Mucosa of descending colon (tissue), 3 donors: ENCODE results near the gene OBP2B. TPM values are rescaled to one million over a fixed set of nuclear protein-coding genes. Genes with fewer than 3 reads are reported as not detected.
A peak's percentile ranks its signal among the peaks of the same experiment; 100 is the strongest.
"Not testable (repeated sequence)": the region's sequence is repeated elsewhere in the genome, so short reads cannot be mapped to it uniquely, and the experiment has no call there.

Source experiments
- ATAC-seq: fragments of 200-7000 bp; cut with Tn5 transposase; one replicate; pipeline ENCODE4 v1.9.1; 2020; ENCODE audit warnings: mild to moderate bottlenecking, moderate library complexity
- DNase-seq, 3 donors: peaks; one replicate each; pipeline ENCODE4 v3.0.0-alpha.2; 2020
- H3K36me3 ChIP-seq: fragments of 200-600 bp; one replicate; pipeline ENCODE4 v1.8.0; 2021; ENCODE audit warnings: low read depth, mild to moderate bottlenecking
- H3K4me1 ChIP-seq: fragments of 200-600 bp; one replicate; pipeline ENCODE4 v1.8.0; 2021; ENCODE audit warnings: low read depth, mild to moderate bottlenecking
- H3K4me3 ChIP-seq: fragments of 200-600 bp; one replicate; pipeline ENCODE4 v1.8.0; 2021; ENCODE audit warnings: mild to moderate bottlenecking
- H3K9me3 ChIP-seq: fragments of 200-600 bp; one replicate; pipeline ENCODE4 v1.8.0; 2021; ENCODE audit warnings: mild to moderate bottlenecking
- intact Hi-C, 2 donors: fragments of 100-400 bp; cut with DNase I in 1 of 2; cut with micrococcal nuclease in 1 of 2; formaldehyde crosslinking; loops; one replicate each; pipeline versions ENCODE4 v1.11.0 to v1.11.1; 2022; cut with DNase I, micrococcal nuclease
- total RNA-seq, 3 donors: library from RNA; stranded (reverse); fragmentation: NEBNext Ultra II Directional in 2 of 3; extraction: Animal tissue kit (Norgen Biotek cat#: 25700) in 2 of 3; gene quantifications; one replicate each; pipeline versions ENCODE4 v1.2.1 to v1.2.4, GENCODE V29; 2021 to 2023
- TF ChIP-seq, protein P1 (sequence below): fragments of 200-600 bp; IDR thresholded peaks from one replicate; pipeline ENCODE4 v1.8.0; 2022; ENCODE audit warnings: antibody characterized with exemption, mild to moderate bottlenecking
- donor health status: DM: no; HTN: no; CAD: no; lungs with moderate emphysema.
- donor health status: DM: no; HTN: no; CAD: no.
- donor health status: DM: no; HTN: yes; CAD: no.

The OBP2B gene
- total RNA-seq, 3 donors from 2014 or later: not detected

DNA sequence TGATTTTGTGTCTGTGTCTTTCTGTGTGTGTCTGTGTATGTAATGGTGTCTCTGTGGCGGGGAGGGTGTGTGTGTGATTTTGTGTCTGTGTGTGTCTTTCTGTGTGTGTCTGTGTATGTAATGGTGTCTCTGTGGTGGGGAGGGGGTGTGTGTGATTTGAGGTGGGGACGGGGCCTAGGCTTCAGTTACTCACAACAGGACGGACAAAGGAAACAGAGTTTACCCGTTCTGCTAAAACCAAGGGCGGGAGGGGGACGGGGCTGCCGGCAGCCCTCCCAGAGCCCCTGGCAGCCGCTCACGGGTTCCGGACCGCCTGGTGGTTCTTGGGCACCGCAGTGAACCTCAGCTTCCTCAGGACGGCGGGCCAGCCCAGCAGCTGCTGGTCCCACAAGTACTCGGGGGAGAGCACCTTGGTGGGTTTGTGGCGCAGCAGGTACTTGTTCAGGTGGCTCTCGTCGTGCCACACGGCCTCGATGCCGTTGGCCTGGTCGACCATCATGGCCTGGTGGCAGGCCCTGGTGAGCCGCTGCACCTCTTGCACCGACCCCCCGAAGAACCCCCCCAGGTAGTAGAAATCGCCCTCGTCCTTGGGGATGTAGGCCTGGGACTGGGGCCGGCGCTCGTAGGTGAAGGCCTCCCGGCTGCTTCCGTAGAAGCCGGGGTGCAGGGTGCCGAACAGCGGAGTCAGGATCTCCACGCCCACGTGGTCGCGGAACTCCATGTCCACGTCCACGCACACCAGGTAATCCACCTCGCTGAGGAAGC, 46.5 kb upstream of the OBP2B start:
- peaks cover 26% of the 10 kb centered on the region for H3K4me1 ChIP-seq
- H3K9me3 ChIP-seq: no peaks in the 10 kb centered on the region
- TF ChIP-seq, protein P1, sequence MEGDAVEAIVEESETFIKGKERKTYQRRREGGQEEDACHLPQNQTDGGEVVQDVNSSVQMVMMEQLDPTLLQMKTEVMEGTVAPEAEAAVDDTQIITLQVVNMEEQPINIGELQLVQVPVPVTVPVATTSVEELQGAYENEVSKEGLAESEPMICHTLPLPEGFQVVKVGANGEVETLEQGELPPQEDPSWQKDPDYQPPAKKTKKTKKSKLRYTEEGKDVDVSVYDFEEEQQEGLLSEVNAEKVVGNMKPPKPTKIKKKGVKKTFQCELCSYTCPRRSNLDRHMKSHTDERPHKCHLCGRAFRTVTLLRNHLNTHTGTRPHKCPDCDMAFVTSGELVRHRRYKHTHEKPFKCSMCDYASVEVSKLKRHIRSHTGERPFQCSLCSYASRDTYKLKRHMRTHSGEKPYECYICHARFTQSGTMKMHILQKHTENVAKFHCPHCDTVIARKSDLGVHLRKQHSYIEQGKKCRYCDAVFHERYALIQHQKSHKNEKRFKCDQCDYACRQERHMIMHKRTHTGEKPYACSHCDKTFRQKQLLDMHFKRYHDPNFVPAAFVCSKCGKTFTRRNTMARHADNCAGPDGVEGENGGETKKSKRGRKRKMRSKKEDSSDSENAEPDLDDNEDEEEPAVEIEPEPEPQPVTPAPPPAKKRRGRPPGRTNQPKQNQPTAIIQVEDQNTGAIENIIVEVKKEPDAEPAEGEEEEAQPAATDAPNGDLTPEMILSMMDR: no peak
- H3K4me3 ChIP-seq: no peak overlapping the region
- no peaks in the 10 kb centered on the region for H3K36me3 ChIP-seq
- intact Hi-C loops: no loop called here
- DNase-seq (no peak), ATAC-seq (no peak)

GRCh38 chr9:133254471-133254870, 45.4 kb upstream of the OBP2B start:
- no peaks in the 10 kb centered on the region for H3K9me3 ChIP-seq
- intact Hi-C loops: no loop called here
- no peak overlapping the region for H3K4me3 ChIP-seq
- DNase-seq: no peak
- no peak for ATAC-seq
- H3K4me1 ChIP-seq: peaks cover 36% of the 10 kb centered on the region
- no peaks in the 10 kb centered on the region for H3K36me3 ChIP-seq
- TF ChIP-seq, protein P1: no peak

DNA sequence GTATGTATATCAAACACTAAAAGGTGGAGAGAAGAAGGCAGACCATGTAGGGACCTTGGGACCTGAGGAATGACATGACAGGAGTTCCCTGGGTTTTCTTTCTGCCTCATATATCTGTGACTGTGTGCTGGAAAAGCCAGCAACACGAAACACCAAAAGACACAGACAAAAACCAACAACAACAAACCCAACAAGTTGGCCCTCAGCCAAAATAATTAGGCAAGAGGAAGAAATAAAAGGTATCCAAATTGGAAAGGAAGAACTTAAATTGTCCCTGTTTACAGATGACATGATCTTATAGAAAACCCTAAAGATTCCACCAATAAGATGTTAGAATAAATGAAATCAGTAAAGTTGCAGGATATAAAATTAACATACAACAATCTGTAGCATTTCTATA, 44.2 kb upstream of the OBP2B start:
- intact Hi-C loops: no loop called here
- TF ChIP-seq, protein P1: no peak
- H3K4me1 ChIP-seq: peaks cover 36% of the 10 kb centered on the region
- ATAC-seq: no peak
- no peak overlapping the region for H3K4me3 ChIP-seq
- H3K36me3 ChIP-seq: no peaks in the 10 kb centered on the region
- H3K9me3 ChIP-seq: no peaks in the 10 kb centered on the region
- DNase-seq: no peak

- Histone ChIP-seq H3K4me3 (no peak overlapping the region), H3K4me1 (peaks cover 36% of the 10 kb centered on the region), H3K9me3 (no peaks in the 10 kb centered on the region), H3K36me3 (no peaks in the 10 kb centered on the region)
- ATAC-seq (peak; percentile 94), DNase-seq (peak; percentile 90 to 93 (median 92))
- TF ChIP-seq, protein P1: no peak
- intact Hi-C loops: no loop called here
These were observed 43.4 kb upstream of the OBP2B start for GRCh38 chr9:133252301-133253020.

- no peaks in the 10 kb centered on the region for H3K9me3 ChIP-seq
- no peaks in the 10 kb centered on the region for H3K36me3 ChIP-seq
- intact Hi-C loops: no loop called here
- H3K4me1 ChIP-seq: peaks cover 36% of the 10 kb centered on the region
- no peak overlapping the region for H3K4me3 ChIP-seq
- ATAC-seq: peak; percentile 47
- peak in 2 of 3 donors; percentile 64 to 70 for DNase-seq
- TF ChIP-seq, protein P1: no peak
These were observed 42.7 kb upstream of the OBP2B start for GRCh38 chr9:133251773-133252172.

- intact Hi-C loops, DNase-seq, H3K9me3 ChIP-seq, ATAC-seq, H3K36me3 ChIP-seq, H3K4me3 ChIP-seq: not testable (repeated sequence)
- peaks cover 36% of the 10 kb centered on the region for H3K4me1 ChIP-seq
These were observed 42.2 kb upstream of the OBP2B start for GRCh38 chr9:133251221-133251620.
